Karpas-422 (cell line): ENCODE measurements around the gene PTPN5. TPM values are rescaled to one million over a fixed set of nuclear protein-coding genes. Genes with fewer than 3 reads are reported as not detected.
A peak's percentile ranks its signal among the peaks of the same experiment; 100 is the strongest.

Experiments
- DNase-seq: peaks from one replicate; pipeline ENCODE4 v3.0.0-alpha.2; 2015
- H2AFZ ChIP-seq: fragments of 200-600 bp; sonication (generic); 2 replicates; pipeline ENCODE4 v1.6.1; 2014; ENCODE audit warnings: antibody characterized with exemption, low read length, mixed read lengths
- H3K27ac ChIP-seq: fragments of 200-600 bp; sonication (generic); 2 replicates; pipeline ENCODE4 v1.5.1; 2014; ENCODE audit warnings: mild to moderate bottlenecking, low read length, moderate library complexity
- H3K27me3 ChIP-seq: fragments of 200-600 bp; sonication (generic); 2 replicates; pipeline ENCODE4 v1.6.1; 2014; ENCODE audit warnings: low read length, mixed read lengths
- H3K36me3 ChIP-seq: fragments of 200-600 bp; sonication (generic); 2 replicates; pipeline ENCODE4 v1.6.1; 2014; ENCODE audit warnings: low read length, mixed read lengths; ENCODE audit not compliant: insufficient read depth
- H3K4me1 ChIP-seq: fragments of 200-600 bp; sonication (generic); 2 replicates; pipeline ENCODE4 v1.6.1; 2014; ENCODE audit warnings: mild to moderate bottlenecking, low read length, mixed read lengths
- H3K4me2 ChIP-seq: fragments of 200-600 bp; sonication (generic); 2 replicates; pipeline ENCODE4 v1.6.1; 2014; ENCODE audit warnings: low read length, low read depth, mild to moderate bottlenecking; ENCODE audit not compliant: poor library complexity, severe bottlenecking
- H3K4me3 ChIP-seq: fragments of 200-600 bp; sonication (generic); 2 replicates; pipeline ENCODE4 v1.5.1; 2014; ENCODE audit warnings: mild to moderate bottlenecking, antibody characterized with exemption, low read length, mixed read lengths
- H3K79me2 ChIP-seq: fragments of 200-600 bp; sonication (generic); 2 replicates; pipeline ENCODE4 v1.6.1; 2014; ENCODE audit warnings: mild to moderate bottlenecking, low read length, mixed read lengths
- H3K9ac ChIP-seq: fragments of 200-600 bp; sonication (generic); 2 replicates; pipeline ENCODE4 v1.6.0; 2014; ENCODE audit warnings: low read length
- H3K9me2 ChIP-seq: fragments of 200-600 bp; sonication (generic), shearing (Covaris generic); replicated peaks from 2 replicates; pipeline ENCODE4 v1.6.0; 2014; ENCODE audit warnings: mild to moderate bottlenecking, low read length, moderate library complexity; ENCODE audit not compliant: insufficient read depth
- H3K9me3 ChIP-seq: fragments of 300-700, 200-600 bp; sonication (generic); 2 replicates; pipeline ENCODE4 v1.6.1; 2014; ENCODE audit warnings: low read length, mixed read lengths
- H4K20me1 ChIP-seq: fragments of 200-600 bp; sonication (generic); 2 replicates; pipeline ENCODE4 v1.6.1; 2014; ENCODE audit warnings: mild to moderate bottlenecking, antibody characterized with exemption, low read length, low read depth; ENCODE audit not compliant: insufficient read depth
- total RNA-seq: library from RNA; depleted of rRNA; stranded (reverse); fragments of >200 nt; shearing (Covaris generic); gene quantifications from 2 replicates; pipeline ENCODE4 v1.2.3, GENCODE V29; 2014; ENCODE audit warnings: low replicate concordance

PTPN5 gene
- total RNA-seq, 1 experiment from 2014 or later: not detected

DNA sequence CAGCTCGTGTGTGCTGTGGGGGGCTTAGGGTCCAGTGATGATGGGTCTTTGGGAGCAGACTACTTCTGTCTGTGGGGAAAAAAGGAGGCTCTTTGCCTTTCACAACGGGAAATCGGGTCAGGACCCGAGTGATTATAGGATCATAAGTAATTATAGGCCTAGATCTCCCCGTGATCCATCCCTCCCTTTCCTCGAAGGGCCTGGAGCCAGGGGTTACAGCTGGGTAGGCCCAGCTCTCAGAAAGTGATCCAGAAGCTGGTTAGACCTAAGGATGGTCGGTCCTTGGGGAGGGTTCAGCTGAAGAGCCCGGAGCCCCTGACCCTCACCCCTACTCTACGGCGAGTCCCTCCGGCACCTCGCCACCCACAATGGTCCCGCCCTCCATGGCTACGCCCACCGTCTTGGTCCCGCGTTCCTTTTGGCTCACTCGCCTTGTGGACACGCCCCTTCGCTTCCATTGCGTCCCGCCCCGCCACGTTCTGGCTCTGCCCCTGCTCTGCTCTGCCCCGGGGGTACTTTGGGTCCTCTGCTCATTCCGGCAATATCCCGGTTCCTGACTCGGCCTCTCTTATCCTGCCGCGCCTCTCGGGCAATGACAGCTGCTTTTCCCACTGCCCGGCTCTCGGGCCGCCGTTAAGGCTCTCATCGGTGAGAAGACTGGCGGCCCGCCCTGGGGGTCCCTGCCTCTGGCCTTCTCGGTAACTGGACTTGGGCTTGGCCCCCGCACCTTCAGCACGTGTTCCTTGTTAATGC lies 70.6 kb downstream of the PTPN5 start:
- Histone ChIP-seq H3K4me2 (peak overlapping the region; percentile 87), H3K9me2 (no peaks in the 10 kb centered on the region), H3K27ac (no peak overlapping the region), H3K9ac (peak overlapping the region; percentile 69), H3K79me2 (no peaks in the 10 kb centered on the region), H2AFZ (peak overlapping the region; percentile 96), H3K36me3 (no peaks in the 10 kb centered on the region), H4K20me1 (no peaks in the 10 kb centered on the region), H3K4me3 (peak overlapping the region; percentile 75), H3K4me1 (peaks cover 10% of the 10 kb centered on the region), H3K9me3 (no peaks in the 10 kb centered on the region), H3K27me3 (no peaks in the 10 kb centered on the region)
- peak; percentile 88 for DNase-seq

- Histone ChIP-seq H3K36me3 (no peaks in the 10 kb centered on the region), H3K27ac (no peak overlapping the region), H4K20me1 (no peaks in the 10 kb centered on the region), H2AFZ (peak overlapping the region; percentile 96; the same call in 1 of the 2 replicates), H3K4me3 (no peak overlapping the region), H3K9ac (no peak overlapping the region), H3K79me2 (no peaks in the 10 kb centered on the region), H3K4me1 (peaks cover 10% of the 10 kb centered on the region), H3K4me2 (peak overlapping the region; percentile 87), H3K27me3 (no peaks in the 10 kb centered on the region), H3K9me3 (no peaks in the 10 kb centered on the region), H3K9me2 (no peaks in the 10 kb centered on the region)
- DNase-seq: no peak
Observed at GRCh38 chr11:18720091-18720807, 71.3 kb downstream of the PTPN5 start.

DNA sequence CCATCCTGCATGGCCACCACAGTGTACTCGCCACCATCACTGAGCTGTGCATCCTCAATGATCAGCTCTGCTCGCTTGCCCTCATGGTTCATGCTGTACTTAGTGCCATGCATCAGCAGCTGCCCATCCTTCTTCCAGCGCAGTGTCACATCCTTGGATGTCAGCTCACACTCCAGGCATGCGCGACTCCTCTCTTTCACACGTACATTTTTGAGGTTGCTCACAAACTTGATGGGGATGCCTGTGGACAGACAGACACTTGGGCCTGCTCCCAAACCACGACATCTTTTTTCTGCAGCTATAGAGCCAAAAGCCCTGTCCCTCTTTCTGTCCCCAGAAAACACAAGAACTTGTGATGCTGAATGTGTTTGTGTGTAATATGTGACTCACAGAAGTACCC lies 76.1 kb downstream of the PTPN5 start:
- no peaks in the 10 kb centered on the region for H3K27me3 ChIP-seq
- H3K4me2 ChIP-seq: no peak overlapping the region
- DNase-seq: no peak
- no peak overlapping the region for H3K27ac ChIP-seq
- no peak overlapping the region for H2AFZ ChIP-seq
- no peak overlapping the region for H3K9ac ChIP-seq
- no peaks in the 10 kb centered on the region for H3K36me3 ChIP-seq
- H3K9me2 ChIP-seq: no peaks in the 10 kb centered on the region
- no peaks in the 10 kb centered on the region for H3K4me1 ChIP-seq
- no peaks in the 10 kb centered on the region for H3K9me3 ChIP-seq
- H4K20me1 ChIP-seq: no peaks in the 10 kb centered on the region
- no peak overlapping the region for H3K4me3 ChIP-seq
- H3K79me2 ChIP-seq: no peaks in the 10 kb centered on the region

GRCh38 chr11:18714443-18714780 lies 77.2 kb downstream of the PTPN5 start:
- no peaks in the 10 kb centered on the region for H3K79me2 ChIP-seq
- no peak overlapping the region for H3K27ac ChIP-seq
- no peaks in the 10 kb centered on the region for H3K9me3 ChIP-seq
- H3K9ac ChIP-seq: no peak overlapping the region
- no peaks in the 10 kb centered on the region for H3K9me2 ChIP-seq
- H3K4me3 ChIP-seq: no peak overlapping the region
- no peak for DNase-seq
- no peaks in the 10 kb centered on the region for H3K36me3 ChIP-seq
- no peaks in the 10 kb centered on the region for H3K27me3 ChIP-seq
- H2AFZ ChIP-seq: no peak overlapping the region
- no peak overlapping the region for H3K4me2 ChIP-seq
- no peaks in the 10 kb centered on the region for H3K4me1 ChIP-seq
- H4K20me1 ChIP-seq: no peaks in the 10 kb centered on the region

DNA sequence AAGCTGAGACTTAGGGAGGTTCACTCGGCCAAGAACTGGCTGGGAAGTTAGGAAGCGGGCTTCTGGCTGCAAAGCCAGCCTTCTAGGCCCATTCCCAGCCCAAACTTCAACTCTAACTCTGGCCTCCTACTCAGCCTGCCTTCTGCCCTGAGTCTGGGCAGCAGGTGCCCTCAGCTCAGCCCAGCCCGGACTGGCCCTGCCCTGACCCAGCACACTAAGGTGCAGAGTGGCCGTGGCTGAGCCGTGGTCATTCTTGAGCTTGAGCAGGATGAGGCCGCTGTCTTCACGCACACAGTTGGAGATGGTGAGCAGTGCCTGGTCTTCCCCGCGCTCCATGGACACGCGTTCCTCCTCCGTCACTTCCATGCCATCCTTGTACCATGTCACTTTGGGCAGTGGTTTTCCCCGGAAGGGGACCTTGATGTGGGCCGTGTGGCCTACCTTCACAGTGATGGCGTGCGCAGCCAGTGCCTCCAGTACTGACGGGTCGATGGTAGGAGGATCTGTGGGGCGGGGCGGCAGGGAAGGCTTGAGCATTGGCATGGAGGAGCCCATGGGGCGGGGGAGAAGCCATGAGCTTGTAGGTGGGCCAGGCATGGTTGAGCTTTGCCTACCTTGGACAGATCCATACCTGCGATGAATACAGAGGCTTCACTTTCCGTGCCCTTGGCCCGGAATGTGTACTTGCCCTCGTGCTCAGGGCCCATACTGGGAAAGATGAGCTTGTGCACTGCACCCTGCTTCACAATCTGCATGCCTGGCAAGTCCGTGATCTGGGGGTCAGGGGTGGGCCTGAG lies 77.8 kb downstream of the PTPN5 start:
- no peak overlapping the region for H2AFZ ChIP-seq

DNA sequence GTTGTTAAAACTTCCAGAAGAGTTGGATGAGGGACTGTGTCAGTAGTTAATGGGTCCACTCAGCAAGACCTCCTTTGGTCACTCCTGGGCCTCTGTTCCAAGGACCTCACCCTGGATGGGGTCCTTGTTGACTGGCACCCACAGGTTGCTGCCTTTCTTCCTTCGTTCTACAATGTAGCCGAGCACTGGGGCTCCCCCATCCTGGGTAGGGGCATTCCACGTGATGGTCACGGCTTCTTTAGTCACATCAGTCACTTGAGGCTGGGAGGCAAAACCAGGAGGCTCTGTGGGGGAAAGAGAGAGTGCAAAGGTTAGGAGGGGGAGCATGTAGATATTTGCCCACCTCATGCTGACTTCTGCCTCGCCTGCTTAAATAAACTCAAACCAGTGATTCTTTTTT lies 81.1 kb downstream of the PTPN5 start:
- Histone ChIP-seq H2AFZ (no peak overlapping the region), H3K4me3 (no peak overlapping the region), H3K27ac (no peak overlapping the region), H3K27me3 (no peaks in the 10 kb centered on the region), H3K9me3 (no peaks in the 10 kb centered on the region), H3K4me1 (no peaks in the 10 kb centered on the region), H3K79me2 (no peaks in the 10 kb centered on the region), H3K4me2 (no peak overlapping the region), H3K9ac (no peak overlapping the region), H3K9me2 (no peaks in the 10 kb centered on the region), H3K36me3 (no peaks in the 10 kb centered on the region), H4K20me1 (no peaks in the 10 kb centered on the region)
- DNase-seq: no peak

More for the DNA sequence above, 77.8 kb downstream of the PTPN5 start:
- H3K4me2 ChIP-seq: no peak overlapping the region
- H3K79me2 ChIP-seq: no peaks in the 10 kb centered on the region
- no peak overlapping the region for H3K27ac ChIP-seq
- H3K9ac ChIP-seq: no peak overlapping the region
- H3K4me3 ChIP-seq: no peak overlapping the region
- DNase-seq: no peak
- H3K4me1 ChIP-seq: no peaks in the 10 kb centered on the region
- no peaks in the 10 kb centered on the region for H3K9me2 ChIP-seq
- no peaks in the 10 kb centered on the region for H3K9me3 ChIP-seq
- no peaks in the 10 kb centered on the region for H3K36me3 ChIP-seq
- no peaks in the 10 kb centered on the region for H3K27me3 ChIP-seq
- no peaks in the 10 kb centered on the region for H4K20me1 ChIP-seq

- H3K79me2 ChIP-seq: no peaks in the 10 kb centered on the region
- no peaks in the 10 kb centered on the region for H3K9me3 ChIP-seq
- H3K4me3 ChIP-seq: no peak overlapping the region
- H3K4me2 ChIP-seq: no peak overlapping the region
- H3K27me3 ChIP-seq: no peaks in the 10 kb centered on the region
- no peaks in the 10 kb centered on the region for H3K36me3 ChIP-seq
- no peaks in the 10 kb centered on the region for H3K4me1 ChIP-seq
- no peak for DNase-seq
- no peaks in the 10 kb centered on the region for H3K9me2 ChIP-seq
- H4K20me1 ChIP-seq: no peaks in the 10 kb centered on the region
- H3K27ac ChIP-seq: no peak overlapping the region
- no peak overlapping the region for H2AFZ ChIP-seq
- H3K9ac ChIP-seq: no peak overlapping the region
Observed at GRCh38 chr11:18709414-18709813, 82.2 kb downstream of the PTPN5 start.

GRCh38 chr11:18707811-18708340 lies 83.7 kb downstream of the PTPN5 start:
- Histone ChIP-seq H4K20me1 (no peaks in the 10 kb centered on the region), H3K27me3 (no peaks in the 10 kb centered on the region), H3K4me1 (no peaks in the 10 kb centered on the region), H2AFZ (no peak overlapping the region), H3K79me2 (no peaks in the 10 kb centered on the region), H3K36me3 (no peaks in the 10 kb centered on the region), H3K9me2 (no peaks in the 10 kb centered on the region), H3K9ac (no peak overlapping the region), H3K27ac (no peak overlapping the region), H3K4me3 (no peak overlapping the region), H3K4me2 (no peak overlapping the region), H3K9me3 (no peaks in the 10 kb centered on the region)
- DNase-seq: no peak
